MV-4-11 (cell line): ENCODE results near the gene BCAR1.

Experiments
- DNase-seq: peaks from one replicate; lab custom pipeline; 2025; lab: John Stamatoyannopoulos, UW

Gene BCAR1

GRCh38 chr16:75238853-75239541 is 12.4 kb downstream of the BCAR1 start:
- DNase-seq, result no peak

- no peak for DNase-seq
Measured at GRCh38 chr16:75238132-75238852, 13.1 kb downstream of the BCAR1 start.

- DNase-seq, result no peak
Measured at GRCh38 chr16:75237398-75238131, 13.9 kb downstream of the BCAR1 start.

- DNase-seq, result no peak
Measured at GRCh38 chr16:75236736-75237397, 14.6 kb downstream of the BCAR1 start.

GRCh38 chr16:75236232-75236631 is 15.2 kb downstream of the BCAR1 start:
- DNase-seq, result no peak

- DNase-seq, result no peak
Measured at GRCh38 chr16:75235721-75236193, 15.7 kb downstream of the BCAR1 start.

- DNase-seq, result no peak
Measured at GRCh38 chr16:75234856-75235696, 16.3 kb downstream of the BCAR1 start.

- DNase-seq, result no peak
Measured at GRCh38 chr16:75233611-75233938, 17.8 kb downstream of the BCAR1 start.

- DNase-seq, result no peak
Measured at GRCh38 chr16:75231570-75231969, 19.9 kb downstream of the BCAR1 start.

- no peak for DNase-seq
Measured at GRCh38 chr16:75230471-75231110, 20.8 kb downstream of the BCAR1 start.

GRCh38 chr16:75229172-75230031 is 22.0 kb downstream of the BCAR1 start:
- no peak for DNase-seq

GRCh38 chr16:75228143-75228976 is 23.1 kb downstream of the BCAR1 start:
- DNase-seq, result no peak

- DNase-seq, result no peak
Measured at GRCh38 chr16:75227361-75228142, 23.9 kb downstream of the BCAR1 start.

GRCh38 chr16:75226550-75227360 is 24.7 kb downstream of the BCAR1 start:
- no peak for DNase-seq

- DNase-seq, result no peak
Measured at GRCh38 chr16:75225678-75226515, 25.5 kb downstream of the BCAR1 start.

GRCh38 chr16:75225092-75225491 is 26.3 kb downstream of the BCAR1 start:
- no peak for DNase-seq
